ENCODE data around the gene CC2D1B. TPM values are rescaled to one million over a fixed set of nuclear protein-coding genes. Genes with fewer than 3 reads are reported as not detected.

CC2D1B gene, protein sequence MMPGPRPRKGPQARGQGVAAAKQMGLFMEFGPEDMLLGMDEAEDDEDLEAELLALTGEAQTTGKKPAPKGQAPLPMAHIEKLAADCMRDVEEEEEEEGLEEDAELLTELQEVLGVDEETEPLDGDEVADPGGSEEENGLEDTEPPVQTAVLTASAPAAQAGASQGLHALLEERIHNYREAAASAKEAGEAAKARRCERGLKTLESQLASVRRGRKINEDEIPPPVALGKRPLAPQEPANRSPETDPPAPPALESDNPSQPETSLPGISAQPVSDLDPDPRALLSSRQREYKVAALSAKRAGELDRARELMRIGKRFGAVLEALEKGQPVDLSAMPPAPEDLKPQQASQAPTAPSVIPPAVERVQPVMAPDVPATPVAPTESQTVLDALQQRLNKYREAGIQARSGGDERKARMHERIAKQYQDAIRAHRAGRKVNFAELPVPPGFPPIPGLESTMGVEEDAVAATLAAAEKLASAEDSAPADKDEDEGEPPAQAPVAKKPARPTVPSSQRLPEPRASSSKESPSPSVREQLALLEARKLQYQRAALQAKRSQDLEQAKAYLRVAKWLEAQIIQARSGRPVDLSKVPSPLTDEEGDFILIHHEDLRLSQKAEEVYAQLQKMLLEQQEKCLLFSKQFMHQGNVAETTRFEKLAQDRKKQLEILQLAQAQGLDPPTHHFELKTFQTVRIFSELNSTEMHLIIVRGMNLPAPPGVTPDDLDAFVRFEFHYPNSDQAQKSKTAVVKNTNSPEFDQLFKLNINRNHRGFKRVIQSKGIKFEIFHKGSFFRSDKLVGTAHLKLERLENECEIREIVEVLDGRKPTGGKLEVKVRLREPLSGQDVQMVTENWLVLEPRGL
- total RNA-seq (2022; extraction: Qiagen RNA extraction): 18.5 to 23.6 TPM (median 20.1 TPM) in 5 replicates

GRCh38 chr1:52365746-52366516, at the start of gene CC2D1B:
TSS of gene CC2D1B (minus strand) at chr1:52366205. CDS start at chr1:52364620, 1,585 bp downstream.

DNA sequence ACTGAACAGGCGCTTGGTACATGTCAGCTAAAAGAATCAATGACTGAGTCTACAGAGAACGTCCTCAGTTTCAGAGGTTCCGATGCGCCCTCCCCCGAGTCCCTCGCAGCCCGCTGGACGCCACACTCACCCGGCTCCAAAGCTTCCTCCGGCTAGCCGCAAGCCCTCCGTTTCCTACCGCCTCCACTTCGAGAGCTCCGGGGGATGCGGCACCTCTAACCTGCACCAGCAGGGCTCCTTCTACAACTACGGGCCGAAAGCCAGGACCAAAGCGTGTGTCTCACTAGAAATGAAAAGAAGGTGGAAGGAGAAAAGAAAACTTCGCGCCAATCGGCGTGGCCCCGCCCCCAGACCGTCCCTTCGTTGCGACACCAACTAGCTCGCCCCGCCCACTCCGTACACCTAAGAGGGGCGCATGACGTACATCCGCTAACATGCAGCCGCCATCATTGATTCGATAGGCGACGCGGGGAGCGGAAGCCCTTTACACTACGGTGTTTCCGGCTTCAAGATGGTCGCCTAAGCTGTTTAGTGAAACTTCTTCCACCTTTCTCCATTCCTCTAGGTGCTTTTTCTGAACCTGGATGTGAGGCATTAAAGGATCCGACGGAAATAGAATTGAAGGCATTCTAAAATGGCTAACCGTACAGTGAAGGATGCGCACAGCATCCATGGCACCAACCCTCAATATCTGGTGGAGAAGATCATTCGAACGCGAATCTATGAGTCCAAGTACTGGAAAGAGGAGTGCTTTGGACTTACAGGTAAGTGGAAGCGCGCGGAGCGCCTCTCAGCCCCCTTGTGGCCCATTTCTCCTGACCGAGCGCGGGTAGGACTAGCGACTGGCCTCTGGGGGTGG, 38.3 kb upstream of the CC2D1B start, which contains the start of the genes ORC1 and PRPF38A:
TSS of gene ORC1 (minus strand) at position 308 of the 859 bp plus-strand sequence. CDS start 2,200 bp downstream, outside the sequence.
TSS of gene PRPF38A (plus strand) at position 487 of the 859 bp plus-strand sequence. CDS start at position 635, 148 bp downstream.

Other genes with a start within 250 kb of the CC2D1B start
- 7.2 to 10.4 TPM (median 8.2 TPM) in 5 replicates for gene ZFYVE9, start 224.1 kb downstream of the CC2D1B start, total RNA-seq (2022; extraction: Qiagen RNA extraction)
- 19.8 to 24.7 TPM (median 21.5 TPM) in 5 replicates for gene ORC1, start 38.2 kb upstream of the CC2D1B start, total RNA-seq (2022; extraction: Qiagen RNA extraction)
- 19.5 to 23.3 TPM (median 21.8 TPM) in 5 replicates for gene PRPF38A, start 38.4 kb upstream of the CC2D1B start, total RNA-seq (2022; extraction: Qiagen RNA extraction)
- gene TUT4, start 186.9 kb upstream of the CC2D1B start, total RNA-seq (2022; extraction: Qiagen RNA extraction): 29.5 to 41.3 TPM (median 31.6 TPM) in 5 replicates
- gene GPX7, start 236.2 kb upstream of the CC2D1B start, total RNA-seq (2022; extraction: Qiagen RNA extraction): not detected in 5 replicates